Measurements from ENCODE around the gene HERC3.

HERC3 gene

GRCh38 chr4:88720451-88721428 lies 128.5 kb downstream of the HERC3 start:
- DNase-seq (ENCODE audit: low spot score) = no peak

DNA sequence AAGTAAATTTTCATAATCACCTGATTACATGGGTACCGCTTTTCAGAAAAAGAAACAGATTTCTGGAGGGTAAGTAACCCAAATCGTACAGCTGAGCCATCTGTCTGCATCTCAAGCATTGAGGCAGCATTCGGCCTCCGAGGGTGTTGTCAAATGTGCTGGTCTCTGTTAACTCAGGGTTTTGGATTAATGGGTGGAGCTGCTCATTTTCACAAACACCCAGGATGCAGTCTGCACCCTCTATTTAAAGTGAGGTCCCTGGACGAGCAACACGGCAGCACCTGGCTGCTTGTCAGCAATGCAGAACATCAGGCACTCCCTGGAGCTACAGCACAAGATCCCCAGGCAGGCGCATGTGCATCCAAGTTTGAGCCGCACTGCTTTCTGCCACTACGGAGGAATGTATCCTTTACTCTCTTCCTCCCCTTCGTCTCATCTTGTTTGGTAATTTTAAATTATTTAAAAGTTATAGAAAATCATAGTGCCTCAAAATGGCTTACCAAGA lies 130.0 kb downstream of the HERC3 start:
- no peak for DNase-seq (ENCODE audit: low spot score)

DNA sequence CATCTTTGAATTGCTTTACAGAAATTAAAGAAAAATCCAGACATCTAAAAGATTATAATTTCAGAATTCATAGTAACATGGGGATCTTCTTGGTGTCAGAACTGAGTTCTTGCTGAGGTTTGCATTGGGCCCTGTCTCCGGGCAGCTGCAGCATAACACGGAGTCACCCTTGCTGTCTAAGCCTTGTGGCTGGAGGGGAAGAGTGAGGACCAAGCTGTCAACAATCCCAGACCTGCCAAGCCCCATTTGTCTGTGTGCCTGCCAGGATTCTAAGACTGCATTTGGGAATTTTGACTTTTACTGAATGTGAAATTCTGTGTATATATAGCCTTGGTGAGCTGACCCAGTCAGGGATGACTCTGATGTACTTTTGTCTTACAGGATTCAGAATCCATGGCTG lies 130.5 kb downstream of the HERC3 start:
- DNase-seq (ENCODE audit: low spot score) = no peak

- no peak for DNase-seq (ENCODE audit: low spot score)
These were observed 132.1 kb downstream of the HERC3 start for GRCh38 chr4:88724406-88724805.

DNA sequence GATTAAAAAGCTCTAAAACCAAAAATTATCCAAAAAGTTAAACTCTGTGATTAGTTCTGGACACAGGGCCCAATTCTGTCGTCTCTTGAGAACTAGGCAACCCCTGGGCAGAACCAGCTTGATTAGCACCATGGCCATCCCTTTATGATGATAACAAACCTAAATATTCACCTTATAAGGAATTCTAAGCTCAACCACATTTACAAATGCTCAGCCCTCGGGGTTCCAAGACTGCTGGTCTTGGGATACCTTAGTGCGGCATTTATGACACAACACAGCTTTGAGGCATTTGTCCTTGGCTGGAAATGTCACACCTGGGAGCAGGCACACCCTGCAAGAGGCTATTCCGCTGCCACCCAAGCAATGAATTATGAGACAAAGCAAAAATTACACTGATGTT lies 132.9 kb downstream of the HERC3 start:
- no peak for DNase-seq (ENCODE audit: low spot score)

DNA sequence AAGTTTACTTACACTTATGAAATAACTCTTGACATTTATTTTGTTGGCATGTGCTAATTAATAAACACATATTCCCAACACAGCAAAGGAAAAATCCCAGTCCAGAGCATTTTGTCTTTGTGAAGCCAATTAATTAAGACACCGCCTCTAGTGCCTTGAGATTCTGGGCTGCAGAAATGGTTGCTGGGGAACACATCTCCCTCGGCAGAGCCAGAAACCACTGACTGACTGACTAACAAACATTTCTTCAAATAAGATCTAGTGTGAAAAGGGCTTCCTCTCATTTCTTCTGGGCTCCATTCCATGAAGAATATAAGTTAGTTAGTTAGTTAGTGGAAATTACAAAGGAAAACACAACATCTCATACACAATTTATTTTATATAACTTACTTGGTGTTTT lies 133.7 kb downstream of the HERC3 start:
- DNase-seq (ENCODE audit: low spot score) = no peak

DNA sequence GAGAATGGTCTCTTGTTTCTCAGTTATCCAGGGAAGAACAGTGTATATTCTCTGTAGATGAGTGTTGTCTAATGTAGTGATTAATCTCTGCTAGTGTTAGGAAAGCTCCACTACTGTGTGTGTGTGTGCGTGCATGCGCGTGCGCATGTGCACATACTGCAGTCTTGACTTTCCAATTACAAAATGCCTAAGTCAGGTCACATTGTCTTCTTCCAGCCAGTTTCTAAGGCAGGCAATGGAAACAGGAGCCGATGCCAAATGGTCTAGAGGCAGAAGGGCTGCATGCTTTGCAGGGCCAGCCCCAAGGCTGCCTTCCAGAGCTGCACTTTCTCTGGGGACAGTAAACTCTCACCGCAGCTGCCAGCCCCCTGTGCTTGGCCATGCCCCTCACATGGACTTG lies 135.9 kb downstream of the HERC3 start:
- DNase-seq (ENCODE audit: low spot score) = no peak

- no peak for DNase-seq (ENCODE audit: low spot score)
These were observed 137.0 kb downstream of the HERC3 start for GRCh38 chr4:88729146-88729760.

- DNase-seq (ENCODE audit: low spot score) = no peak
These were observed 138.5 kb downstream of the HERC3 start for GRCh38 chr4:88730811-88731210.

GRCh38 chr4:88731381-88731780 lies 139.1 kb downstream of the HERC3 start:
- DNase-seq (ENCODE audit: low spot score) = no peak

DNA sequence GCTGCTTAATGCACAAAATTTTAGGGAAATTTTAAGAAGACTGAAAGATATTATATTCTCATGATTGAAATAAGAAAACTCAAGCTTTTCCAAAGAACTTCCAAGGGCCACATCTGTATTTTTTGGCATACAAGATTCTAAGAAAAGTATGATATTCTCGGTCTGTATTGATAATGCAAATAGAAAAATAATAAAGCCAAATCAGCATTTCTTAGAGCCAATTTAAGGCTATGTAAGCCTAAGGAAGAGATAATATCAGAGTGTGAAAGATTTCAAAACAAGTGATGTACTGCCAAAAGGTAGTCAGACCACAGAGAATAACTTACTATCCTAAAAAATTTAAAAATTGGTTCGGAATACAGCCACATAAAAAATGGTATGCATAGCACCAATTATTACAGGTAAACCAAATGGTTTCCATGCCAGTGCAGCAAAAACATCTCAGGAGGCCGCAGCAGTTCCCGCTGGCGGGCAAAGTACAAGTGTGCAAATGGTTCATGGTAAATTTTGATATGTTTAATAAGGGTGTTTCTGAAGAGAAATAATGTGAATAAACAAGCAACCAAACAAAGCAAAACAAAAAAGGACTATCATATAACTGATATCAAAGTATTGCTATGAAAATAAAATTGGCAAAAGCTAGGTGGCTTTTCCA lies 140.6 kb downstream of the HERC3 start:
- no peak for DNase-seq (ENCODE audit: low spot score)

DNA sequence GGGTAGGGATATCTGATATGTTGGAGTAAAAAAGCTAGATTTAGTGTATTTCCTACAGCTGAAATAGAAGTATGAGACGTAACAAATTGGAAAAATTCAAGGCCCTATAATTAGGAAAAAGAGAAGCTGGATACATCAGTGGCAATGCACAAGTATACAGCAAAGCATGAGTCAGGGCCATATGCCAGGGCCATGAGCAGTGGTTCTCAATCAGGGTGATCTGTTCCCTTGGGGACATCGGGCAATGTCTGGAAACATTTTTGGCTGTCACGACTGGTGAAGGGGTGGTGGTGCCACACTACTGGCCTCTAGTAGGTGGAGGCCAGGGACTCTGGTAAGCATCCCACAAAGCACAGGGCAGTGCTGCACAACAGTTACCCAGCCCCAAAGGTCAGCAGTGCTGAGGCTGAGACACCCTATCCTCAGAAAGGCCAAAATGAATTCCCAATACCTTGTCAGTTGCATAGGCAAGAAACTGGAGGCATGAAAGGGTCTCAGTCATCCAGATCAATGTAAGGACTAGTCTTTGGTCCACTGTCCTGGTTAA lies 142.2 kb downstream of the HERC3 start:
- DNase-seq (ENCODE audit: low spot score) = no peak

- no peak for DNase-seq (ENCODE audit: low spot score)
These were observed 143.3 kb downstream of the HERC3 start for GRCh38 chr4:88735564-88735963.

- DNase-seq (ENCODE audit: low spot score) = no peak
These were observed 144.0 kb downstream of the HERC3 start for GRCh38 chr4:88736264-88736663.

- peak; percentile 41 for DNase-seq (ENCODE audit: low spot score)
These were observed 145.1 kb downstream of the HERC3 start for GRCh38 chr4:88737307-88737941.

GRCh38 chr4:88738180-88738579 lies 145.9 kb downstream of the HERC3 start:
- no peak for DNase-seq (ENCODE audit: low spot score)

- DNase-seq (ENCODE audit: low spot score) = no peak
These were observed 150.3 kb downstream of the HERC3 start for GRCh38 chr4:88742561-88742960.

GRCh38 chr4:88743696-88744095 lies 151.4 kb downstream of the HERC3 start:
- no peak for DNase-seq (ENCODE audit: low spot score)

DNA sequence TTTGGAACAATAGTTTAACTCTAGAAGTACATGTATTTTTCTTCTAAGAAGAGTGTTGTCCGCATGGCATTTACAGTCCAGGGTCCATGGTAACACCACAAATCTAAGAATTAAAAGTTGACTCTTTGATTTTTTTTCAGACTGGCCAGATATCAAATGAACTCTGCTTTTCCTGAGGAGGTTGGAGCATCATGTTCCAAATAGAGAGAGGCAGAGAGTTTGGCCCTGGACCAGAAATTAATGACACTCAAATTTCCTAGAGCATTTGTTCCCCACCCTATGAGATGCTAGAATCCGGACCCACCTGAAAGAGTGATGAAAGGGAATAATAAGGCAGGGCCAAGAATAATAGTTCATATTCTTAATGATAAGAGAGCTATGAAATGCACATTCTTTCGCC lies 152.3 kb downstream of the HERC3 start:
- no peak for DNase-seq (ENCODE audit: low spot score)

- no peak for DNase-seq (ENCODE audit: low spot score)
These were observed 152.9 kb downstream of the HERC3 start for GRCh38 chr4:88745175-88745574.

DNA sequence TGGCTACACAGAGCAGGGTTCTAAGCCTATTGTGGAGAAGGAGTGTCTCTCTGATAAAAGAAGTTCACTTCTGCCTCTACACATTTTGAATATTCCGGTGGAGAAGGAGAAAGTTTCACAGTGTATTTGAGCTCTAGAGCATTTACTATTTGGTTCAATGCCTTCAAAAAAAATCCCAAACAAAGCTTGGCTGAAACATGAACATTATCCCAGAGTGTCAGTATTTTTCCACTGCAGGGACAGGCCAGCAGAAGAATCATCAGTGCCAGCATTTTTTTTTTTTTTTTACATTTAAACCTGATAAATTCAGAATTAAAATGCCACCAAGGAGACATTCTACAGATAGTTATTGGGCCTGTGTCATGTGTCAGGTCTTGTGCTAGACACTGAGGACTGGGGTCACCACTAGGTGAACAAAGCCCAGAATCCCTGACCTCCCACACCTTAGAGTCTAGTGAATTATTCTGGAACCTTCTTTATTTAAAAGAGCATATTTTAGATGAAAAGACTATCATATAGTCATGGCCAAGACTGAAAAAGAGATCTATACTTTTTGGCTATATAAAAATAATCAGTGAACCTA lies 153.4 kb downstream of the HERC3 start:
- DNase-seq (ENCODE audit: low spot score) = no peak

DNA sequence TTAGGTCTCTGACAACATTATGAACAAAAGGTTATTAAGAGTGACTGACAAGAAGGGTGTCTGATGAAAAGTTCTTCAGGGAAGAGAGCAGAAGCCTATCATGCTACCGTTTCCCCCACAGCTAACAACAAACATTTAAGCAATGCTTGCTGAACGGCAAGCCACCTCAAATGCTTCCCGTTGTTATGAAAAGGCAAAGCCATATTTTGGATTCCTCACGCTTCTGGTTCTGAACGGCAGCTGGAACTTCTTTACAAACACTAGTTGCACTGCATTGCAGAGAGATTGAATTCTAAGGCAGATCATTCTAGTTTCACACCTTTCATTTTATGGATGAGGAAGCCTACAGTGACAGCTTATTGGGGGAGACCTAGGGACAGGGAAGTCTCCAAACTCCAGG lies 153.9 kb downstream of the HERC3 start:
- no peak for DNase-seq (ENCODE audit: low spot score)
